Activated T-helper 9 cell treated with anti-CD3 and anti-CD28 coated beads, Interleukin-2, amount 50 U/mL, for 16 hours (primary cell): ENCODE measurements around the gene LPGAT1.
"Not testable (repeated sequence)": the region's sequence is repeated elsewhere in the genome, so short reads cannot be mapped to it uniquely, and the experiment has no call there.

Experiments
- DNase-seq: peaks from one replicate; pipeline ENCODE4 v3.0.0-alpha.2; 2020; ENCODE audit warnings: low read depth

Gene LPGAT1

GRCh38 chr1:211830328-211831142 is at the start of gene LPGAT1:
Gene LPGAT1, minus strand, starts transcription at chr1:211830763. Its CDS starts 1,467 bp downstream, at chr1:211829296.
- peak; percentile 70 for DNase-seq

GRCh38 chr1:211879475-211879874 is 48.9 kb upstream of the LPGAT1 start:
- DNase-seq: no peak

GRCh38 chr1:211876851-211877590 is 46.5 kb upstream of the LPGAT1 start:
- no peak for DNase-seq

GRCh38 chr1:211875541-211875940 is 45.0 kb upstream of the LPGAT1 start:
- no peak for DNase-seq

GRCh38 chr1:211874521-211875347 is 44.2 kb upstream of the LPGAT1 start:
- DNase-seq: no peak

GRCh38 chr1:211873731-211874130 is 43.2 kb upstream of the LPGAT1 start:
- DNase-seq: not testable (repeated sequence)

- no peak for DNase-seq
Measured at GRCh38 chr1:211870156-211870555, 39.6 kb upstream of the LPGAT1 start.

GRCh38 chr1:211865180-211865579 is 34.6 kb upstream of the LPGAT1 start:
- no peak for DNase-seq

- no peak for DNase-seq
Measured at GRCh38 chr1:211859405-211859804, 28.8 kb upstream of the LPGAT1 start.

- DNase-seq: no peak
Measured at GRCh38 chr1:211851174-211851573, 20.6 kb upstream of the LPGAT1 start.

- no peak for DNase-seq
Measured at GRCh38 chr1:211843507-211844298, 13.1 kb upstream of the LPGAT1 start.

GRCh38 chr1:211843018-211843417 is 12.5 kb upstream of the LPGAT1 start:
- no peak for DNase-seq

- no peak for DNase-seq
Measured at GRCh38 chr1:211842518-211842917, 12.0 kb upstream of the LPGAT1 start.

GRCh38 chr1:211839106-211839505 is 8.5 kb upstream of the LPGAT1 start:
- DNase-seq: no peak

GRCh38 chr1:211833174-211833820 is 2.7 kb upstream of the LPGAT1 start:
- no peak for DNase-seq

GRCh38 chr1:211832661-211833060 is 2.1 kb upstream of the LPGAT1 start:
- DNase-seq: no peak

- no peak for DNase-seq
Measured at GRCh38 chr1:211831558-211832323, 1.2 kb upstream of the LPGAT1 start.

- no peak for DNase-seq
Measured at GRCh38 chr1:211830055-211830327, 572 bp downstream of the LPGAT1 start.

- DNase-seq: no peak
Measured at GRCh38 chr1:211829343-211830054, 1.1 kb downstream of the LPGAT1 start.
